ENCODE data around the gene ST6GALNAC1.

DNA sequence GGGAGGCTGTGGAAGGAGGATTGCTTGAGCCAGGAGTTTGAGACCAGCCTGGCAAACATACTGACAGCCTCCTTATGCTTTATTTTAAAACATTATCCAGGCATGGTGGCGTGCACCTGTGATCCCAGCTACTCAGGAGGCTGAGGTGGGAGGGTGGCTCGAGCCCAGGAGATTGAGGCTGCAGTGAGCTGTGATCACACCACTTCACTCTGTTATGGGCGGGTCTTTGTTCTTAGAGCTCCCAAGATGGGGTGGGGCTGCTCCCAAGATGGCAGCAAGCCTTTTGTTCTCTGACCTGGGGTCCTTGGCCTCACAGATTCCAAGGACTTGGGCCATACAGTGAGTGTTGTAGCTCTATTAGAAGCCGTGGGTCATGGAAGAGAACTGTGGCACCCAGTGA lies 31.8 kb downstream of the ST6GALNAC1 start:
- TF ChIP-seq EZH2 (IDR thresholded peaks at IDR 0.05) (no peak), POLR2A (IDR thresholded peaks at IDR 0.05; ENCODE audit: borderline replicate concordance, extremely low read depth, insufficient read depth, insufficient read length) (no peak), EZH2phosphoT487 (IDR thresholded peaks at IDR 0.05; ENCODE audit: borderline replicate concordance) (no peak), RAD21 (IDR thresholded peaks at IDR 0.05; ENCODE audit: low read depth) (no peak), EGR1 (IDR thresholded peaks at IDR 0.05; ENCODE audit: low read depth) (no peak), SRF (IDR thresholded peaks at IDR 0.05; ENCODE audit: low read depth) (no peak), SIN3A (IDR thresholded peaks at IDR 0.05; ENCODE audit: low read depth) (no peak), POLR2AphosphoS5 (IDR thresholded peaks at IDR 0.05; ENCODE audit: low read depth, low read length) (no peak), YY1 (IDR thresholded peaks at IDR 0.05; ENCODE audit: extremely low read depth, insufficient replicate concordance, low read depth, low read length) (no peak)
- TF ChIP-seq, protein P1, sequence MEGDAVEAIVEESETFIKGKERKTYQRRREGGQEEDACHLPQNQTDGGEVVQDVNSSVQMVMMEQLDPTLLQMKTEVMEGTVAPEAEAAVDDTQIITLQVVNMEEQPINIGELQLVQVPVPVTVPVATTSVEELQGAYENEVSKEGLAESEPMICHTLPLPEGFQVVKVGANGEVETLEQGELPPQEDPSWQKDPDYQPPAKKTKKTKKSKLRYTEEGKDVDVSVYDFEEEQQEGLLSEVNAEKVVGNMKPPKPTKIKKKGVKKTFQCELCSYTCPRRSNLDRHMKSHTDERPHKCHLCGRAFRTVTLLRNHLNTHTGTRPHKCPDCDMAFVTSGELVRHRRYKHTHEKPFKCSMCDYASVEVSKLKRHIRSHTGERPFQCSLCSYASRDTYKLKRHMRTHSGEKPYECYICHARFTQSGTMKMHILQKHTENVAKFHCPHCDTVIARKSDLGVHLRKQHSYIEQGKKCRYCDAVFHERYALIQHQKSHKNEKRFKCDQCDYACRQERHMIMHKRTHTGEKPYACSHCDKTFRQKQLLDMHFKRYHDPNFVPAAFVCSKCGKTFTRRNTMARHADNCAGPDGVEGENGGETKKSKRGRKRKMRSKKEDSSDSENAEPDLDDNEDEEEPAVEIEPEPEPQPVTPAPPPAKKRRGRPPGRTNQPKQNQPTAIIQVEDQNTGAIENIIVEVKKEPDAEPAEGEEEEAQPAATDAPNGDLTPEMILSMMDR (IDR thresholded peaks at IDR 0.05 in 2 of 3, conservative IDR thresholded peaks at IDR 0.05 in 1 of 3; ENCODE audit: borderline replicate concordance in 1 of 3, insufficient read depth in 1 of 3, low read depth in 2 of 3, low read length in 2 of 3), result no peak
- TF ChIP-seq, protein P2, sequence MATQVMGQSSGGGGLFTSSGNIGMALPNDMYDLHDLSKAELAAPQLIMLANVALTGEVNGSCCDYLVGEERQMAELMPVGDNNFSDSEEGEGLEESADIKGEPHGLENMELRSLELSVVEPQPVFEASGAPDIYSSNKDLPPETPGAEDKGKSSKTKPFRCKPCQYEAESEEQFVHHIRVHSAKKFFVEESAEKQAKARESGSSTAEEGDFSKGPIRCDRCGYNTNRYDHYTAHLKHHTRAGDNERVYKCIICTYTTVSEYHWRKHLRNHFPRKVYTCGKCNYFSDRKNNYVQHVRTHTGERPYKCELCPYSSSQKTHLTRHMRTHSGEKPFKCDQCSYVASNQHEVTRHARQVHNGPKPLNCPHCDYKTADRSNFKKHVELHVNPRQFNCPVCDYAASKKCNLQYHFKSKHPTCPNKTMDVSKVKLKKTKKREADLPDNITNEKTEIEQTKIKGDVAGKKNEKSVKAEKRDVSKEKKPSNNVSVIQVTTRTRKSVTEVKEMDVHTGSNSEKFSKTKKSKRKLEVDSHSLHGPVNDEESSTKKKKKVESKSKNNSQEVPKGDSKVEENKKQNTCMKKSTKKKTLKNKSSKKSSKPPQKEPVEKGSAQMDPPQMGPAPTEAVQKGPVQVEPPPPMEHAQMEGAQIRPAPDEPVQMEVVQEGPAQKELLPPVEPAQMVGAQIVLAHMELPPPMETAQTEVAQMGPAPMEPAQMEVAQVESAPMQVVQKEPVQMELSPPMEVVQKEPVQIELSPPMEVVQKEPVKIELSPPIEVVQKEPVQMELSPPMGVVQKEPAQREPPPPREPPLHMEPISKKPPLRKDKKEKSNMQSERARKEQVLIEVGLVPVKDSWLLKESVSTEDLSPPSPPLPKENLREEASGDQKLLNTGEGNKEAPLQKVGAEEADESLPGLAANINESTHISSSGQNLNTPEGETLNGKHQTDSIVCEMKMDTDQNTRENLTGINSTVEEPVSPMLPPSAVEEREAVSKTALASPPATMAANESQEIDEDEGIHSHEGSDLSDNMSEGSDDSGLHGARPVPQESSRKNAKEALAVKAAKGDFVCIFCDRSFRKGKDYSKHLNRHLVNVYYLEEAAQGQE (IDR thresholded peaks at IDR 0.05; ENCODE audit: low read depth), result no peak
- TF ChIP-seq, protein P3, sequence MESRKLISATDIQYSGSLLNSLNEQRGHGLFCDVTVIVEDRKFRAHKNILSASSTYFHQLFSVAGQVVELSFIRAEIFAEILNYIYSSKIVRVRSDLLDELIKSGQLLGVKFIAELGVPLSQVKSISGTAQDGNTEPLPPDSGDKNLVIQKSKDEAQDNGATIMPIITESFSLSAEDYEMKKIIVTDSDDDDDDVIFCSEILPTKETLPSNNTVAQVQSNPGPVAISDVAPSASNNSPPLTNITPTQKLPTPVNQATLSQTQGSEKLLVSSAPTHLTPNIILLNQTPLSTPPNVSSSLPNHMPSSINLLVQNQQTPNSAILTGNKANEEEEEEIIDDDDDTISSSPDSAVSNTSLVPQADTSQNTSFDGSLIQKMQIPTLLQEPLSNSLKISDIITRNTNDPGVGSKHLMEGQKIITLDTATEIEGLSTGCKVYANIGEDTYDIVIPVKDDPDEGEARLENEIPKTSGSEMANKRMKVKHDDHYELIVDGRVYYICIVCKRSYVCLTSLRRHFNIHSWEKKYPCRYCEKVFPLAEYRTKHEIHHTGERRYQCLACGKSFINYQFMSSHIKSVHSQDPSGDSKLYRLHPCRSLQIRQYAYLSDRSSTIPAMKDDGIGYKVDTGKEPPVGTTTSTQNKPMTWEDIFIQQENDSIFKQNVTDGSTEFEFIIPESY (IDR thresholded peaks at IDR 0.05; ENCODE audit: extremely low read depth, insufficient replicate concordance, low read length), result no peak

Data from HCT116 (cell line).